GM19238 (cell line): ENCODE results near the gene DTL.

Experiments
- DNase-seq: peaks from one replicate; pipeline ENCODE4 v3.0.0; 2011; ENCODE audit warnings: low spot score; ENCODE audit not compliant: insufficient read length

DTL gene

DNA sequence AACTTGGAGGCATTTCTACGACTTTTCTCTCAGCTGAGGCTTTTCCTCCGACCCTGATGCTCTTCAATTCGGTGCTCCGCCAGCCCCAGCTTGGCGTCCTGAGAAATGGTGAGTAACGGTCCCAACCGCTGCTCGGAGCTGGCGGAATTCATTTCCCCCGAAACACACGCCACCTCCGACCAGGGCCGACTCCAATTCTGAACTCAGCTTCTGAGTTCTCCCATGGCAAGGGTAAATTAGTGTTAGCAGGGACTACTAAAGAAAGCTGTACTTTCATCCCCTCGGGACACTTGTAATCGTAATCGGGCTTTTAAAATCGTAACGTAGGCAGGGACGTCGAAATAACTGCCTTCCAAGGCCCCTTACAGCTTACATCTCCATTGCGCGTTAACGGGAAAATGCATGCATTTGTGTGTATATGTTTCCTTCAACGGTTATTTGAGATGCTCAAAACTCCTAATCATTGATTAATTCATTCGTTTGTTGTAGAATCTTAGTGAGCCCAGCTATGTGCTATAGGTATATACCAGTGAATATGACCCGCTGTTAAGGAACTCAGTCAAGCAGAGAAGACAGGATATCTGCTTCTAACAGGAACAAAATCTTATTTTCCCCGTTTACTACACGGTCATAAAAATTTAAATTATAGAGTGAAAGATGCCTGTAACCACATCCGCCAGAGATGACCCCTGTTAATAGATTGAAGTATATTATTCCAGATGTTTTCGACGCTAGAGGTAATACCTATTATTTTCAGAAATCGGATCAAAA lies 472 bp downstream of the DTL start:
- DNase-seq = no peak

DNA sequence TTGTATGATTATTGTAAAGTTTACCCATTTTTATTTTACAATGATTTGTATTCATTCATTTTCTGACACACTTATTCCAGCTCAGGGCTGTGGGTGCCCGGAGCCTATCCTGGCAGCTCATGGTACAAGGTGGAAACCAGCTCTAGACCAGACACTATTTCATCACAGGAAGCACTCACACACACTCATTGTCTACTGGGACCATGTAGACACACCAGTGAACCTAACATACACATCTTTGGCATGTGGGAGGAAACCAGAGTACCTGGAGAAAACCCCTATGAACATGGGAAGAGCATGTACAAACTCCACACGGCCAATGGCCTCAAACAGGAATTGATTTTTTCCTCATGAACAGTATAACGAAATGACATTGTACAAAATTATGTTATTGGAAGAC lies 2.4 kb downstream of the DTL start:
- no peak for DNase-seq

DNA sequence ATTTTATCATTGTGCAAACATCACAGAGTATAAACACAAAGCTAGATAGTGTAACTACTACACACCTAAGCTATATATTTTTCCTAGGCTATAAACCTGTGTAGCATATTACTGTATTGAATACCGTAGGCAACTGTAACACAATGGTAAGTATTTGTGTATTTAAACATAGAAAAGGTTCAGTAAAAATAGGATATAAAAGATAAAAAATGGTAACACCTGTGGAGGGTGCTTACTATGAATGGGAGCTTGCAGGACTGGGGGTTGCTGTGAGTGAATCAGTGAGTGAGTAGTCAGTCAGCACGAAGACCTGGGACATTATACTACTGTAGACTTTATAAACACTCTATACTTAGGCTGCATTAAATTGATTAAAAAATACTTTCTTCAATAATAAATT lies 4.1 kb downstream of the DTL start:
- no peak for DNase-seq

DNA sequence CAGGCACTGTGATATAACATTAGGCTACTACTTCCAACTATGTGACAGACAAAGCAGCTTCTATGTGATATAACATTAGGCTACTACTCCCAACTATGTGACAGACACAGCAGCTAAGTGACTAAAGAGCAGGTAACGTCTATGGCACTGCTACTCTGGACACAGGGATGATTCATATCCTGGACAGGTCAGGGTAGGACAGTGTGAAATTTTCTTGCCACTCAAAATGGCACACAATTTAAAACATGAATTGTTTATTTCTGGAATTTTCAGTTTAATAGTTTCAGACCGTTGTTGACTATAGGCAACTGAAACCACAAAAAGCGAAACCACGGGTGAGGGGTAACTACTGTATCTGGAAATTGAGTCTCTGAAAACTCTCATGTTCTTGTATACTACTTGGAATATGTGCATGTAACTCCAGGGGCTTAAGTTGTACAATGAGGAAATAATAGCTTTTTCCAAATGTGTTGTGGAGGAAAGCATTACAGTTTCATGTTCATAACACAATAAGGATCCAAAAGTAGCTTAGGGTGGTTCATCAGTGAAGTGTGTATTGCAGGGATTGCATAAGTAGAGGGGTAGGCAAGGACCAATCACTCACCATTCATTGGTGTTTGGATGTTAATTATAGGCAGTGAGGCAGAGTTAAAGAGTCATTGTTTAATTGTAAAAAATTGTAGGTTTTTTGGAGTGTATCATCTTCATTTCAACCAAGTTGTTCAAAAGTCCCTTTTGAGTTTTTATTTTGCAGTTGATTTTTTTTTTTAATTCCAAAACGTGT lies 5.3 kb downstream of the DTL start:
- no peak for DNase-seq

DNA sequence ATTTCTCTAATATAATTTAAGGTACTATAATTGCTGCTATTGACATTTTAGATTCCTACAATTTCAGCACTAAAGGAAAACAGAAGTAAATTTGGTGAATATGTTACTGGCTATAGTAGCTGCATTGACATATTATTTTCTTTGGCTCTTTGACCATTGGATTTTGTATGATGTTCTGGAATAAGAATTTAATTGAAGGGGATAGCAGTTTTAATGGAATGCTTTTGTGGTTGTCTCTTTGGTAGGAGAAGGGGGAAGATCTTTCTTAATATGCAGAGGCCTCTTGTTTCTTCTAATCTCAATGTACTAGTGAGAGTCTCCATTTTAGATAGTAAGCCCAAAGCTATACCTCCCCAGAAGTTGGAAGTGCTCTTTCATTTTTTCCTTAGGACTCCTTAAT lies 6.9 kb downstream of the DTL start:
- no peak for DNase-seq

DNA sequence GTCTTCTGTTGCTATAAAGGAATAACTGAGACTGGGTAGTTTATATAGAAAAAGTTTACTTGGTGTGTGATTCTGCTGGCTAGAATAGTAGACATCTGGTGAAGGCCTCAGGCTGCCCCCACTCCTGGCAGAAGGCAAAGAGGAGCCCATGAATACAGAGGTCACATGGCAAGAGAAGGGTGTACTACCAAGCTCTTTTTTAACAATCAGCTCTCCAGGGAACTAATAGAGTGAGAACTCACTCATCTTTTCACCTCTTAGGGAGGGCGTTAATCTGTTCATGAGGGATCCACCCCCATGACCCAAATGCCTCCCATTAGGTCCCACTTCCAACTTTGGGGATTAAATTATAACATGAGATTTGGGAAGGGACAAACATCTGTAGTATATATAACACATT lies 9.3 kb downstream of the DTL start:
- no peak for DNase-seq

DNA sequence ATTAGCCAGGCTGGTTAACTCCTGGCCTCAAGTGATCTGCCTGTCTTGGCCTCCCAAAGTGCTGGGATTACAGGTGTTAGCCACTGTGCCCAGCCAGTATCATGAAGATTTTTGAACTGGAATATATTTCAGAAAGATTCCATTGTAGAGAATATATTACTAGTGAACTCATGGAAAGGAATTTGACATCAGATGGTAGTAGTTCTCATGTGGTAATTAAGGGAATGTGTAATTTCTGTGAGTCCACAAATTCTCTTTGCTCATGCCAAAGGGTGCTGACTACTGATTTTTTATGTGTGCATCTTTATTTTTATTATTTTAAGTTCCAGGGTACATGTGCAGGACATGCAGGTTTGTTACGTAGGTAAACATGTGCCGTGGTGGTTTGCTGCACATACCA lies 10.4 kb downstream of the DTL start:
- no peak for DNase-seq

DNA sequence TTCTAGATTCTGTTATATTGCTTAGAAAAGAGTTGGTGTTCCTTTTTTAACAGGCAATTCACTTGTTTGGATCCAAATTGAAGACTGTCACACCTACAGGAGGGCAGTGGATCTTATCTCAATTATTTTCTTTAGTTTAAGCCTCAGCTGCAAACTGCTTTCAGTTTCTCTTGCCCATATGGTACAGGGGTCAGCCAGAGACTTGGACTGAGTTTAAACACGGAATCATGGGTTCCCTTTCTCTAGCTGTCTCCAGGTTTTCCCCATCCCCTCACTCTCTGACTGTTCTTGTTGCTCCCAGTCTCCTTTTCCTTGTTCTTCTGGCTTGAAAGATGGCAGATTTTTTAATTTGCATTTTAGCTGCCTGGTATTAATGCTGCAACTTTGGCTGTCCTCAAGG lies 18.4 kb downstream of the DTL start:
- DNase-seq = no peak

DNA sequence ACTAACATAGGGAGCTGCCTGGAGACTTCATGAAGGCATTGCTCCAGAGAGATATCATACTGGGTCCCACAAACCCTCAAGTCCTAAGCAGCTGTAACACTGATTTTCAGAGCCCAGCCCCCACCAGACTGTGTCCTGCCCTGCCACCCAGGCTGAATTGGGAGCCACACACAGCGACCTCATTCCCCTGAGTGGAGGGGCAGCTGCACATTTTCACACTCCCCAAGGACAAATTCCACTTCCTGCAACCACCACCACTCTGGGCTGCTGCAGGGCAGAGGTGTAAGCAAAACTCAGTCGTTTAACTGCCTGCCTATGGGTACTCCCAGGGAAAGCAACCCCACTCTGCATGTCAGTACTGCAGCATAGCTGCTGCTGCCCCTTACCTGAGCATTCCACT lies 19.8 kb downstream of the DTL start:
- no peak for DNase-seq

DNA sequence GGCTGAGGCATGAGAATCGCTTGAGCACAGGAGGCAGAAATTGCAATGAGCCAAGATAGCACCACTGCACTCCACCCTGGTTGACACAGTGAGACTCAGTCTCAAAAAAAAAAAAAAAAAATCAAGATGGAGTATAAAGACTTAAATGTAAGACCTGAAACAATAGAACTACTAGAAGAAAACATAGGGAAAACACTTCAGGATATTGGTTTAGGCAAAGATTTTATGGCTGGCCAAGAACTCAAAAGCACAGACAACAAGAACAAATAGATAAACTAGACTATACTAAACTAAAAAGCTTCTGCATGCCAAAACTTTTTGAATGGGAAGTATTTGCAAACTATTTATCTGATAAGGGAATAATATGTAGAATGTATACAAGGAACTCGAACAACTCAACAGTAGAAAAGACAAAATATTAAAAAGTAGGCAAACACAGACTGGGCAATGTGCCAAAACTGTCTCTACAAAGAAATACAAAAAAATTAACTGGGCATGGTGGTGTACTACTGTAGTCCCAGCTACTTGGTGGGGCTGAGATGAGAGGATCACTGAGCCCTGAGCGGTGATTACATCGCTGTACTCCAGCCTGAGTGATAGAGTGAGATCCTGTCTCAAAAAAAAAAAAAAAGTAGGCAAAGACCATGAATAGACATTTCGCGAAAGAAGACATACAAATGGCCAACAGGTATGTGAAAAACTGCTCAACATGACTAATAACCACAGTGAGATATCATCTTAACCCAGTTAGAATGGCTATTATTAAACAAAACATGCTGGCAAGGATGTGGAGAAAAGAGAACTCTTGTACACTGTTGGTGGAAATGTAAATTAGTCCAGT lies 25.3 kb downstream of the DTL start:
- DNase-seq = no peak

DNA sequence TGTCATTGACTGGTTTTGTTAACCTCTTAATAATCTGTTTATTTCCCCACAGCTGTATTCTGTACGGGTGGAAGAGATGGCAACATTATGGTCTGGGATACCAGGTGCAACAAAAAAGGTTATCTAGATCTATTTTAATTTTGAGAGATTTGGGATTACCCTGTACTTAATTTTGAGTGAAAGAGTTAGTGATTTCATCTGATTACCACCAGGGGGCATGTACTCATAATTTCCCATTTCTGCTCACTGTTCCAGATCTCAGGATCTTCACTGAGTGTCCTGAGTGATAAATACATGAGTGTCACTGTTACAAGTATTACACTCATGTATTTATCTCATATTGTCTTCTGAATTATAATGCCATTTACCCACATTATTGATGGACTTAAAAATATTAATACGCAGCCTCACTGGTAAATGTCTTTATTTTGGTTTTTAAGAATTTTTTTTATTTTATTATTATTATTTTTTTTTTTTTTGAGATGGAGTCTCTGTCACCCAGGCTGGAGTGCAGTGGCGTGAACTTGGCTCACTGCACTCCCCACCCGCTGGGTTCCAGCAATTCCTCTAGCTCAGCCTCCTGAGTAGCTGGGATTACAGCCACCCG lies 27.4 kb downstream of the DTL start:
- no peak for DNase-seq

DNA sequence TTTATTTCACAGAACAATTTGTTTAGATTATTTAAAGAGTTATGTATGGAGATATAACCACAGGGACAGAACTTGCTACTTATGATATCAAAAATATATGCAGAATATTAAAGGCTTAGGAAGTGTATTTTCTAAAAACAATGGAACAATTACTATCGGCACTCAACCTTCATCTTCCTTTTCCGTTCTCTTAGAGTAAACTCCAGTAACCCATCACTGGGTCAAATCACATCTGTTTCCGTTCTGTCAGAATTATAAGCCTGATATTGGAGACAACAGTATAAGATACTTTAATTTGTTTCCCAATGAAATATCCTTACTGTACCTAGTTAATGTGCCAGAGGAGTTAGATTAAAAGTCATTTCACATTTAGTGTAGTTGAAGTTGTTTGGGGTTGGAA lies 32.2 kb downstream of the DTL start:
- no peak for DNase-seq

DNA sequence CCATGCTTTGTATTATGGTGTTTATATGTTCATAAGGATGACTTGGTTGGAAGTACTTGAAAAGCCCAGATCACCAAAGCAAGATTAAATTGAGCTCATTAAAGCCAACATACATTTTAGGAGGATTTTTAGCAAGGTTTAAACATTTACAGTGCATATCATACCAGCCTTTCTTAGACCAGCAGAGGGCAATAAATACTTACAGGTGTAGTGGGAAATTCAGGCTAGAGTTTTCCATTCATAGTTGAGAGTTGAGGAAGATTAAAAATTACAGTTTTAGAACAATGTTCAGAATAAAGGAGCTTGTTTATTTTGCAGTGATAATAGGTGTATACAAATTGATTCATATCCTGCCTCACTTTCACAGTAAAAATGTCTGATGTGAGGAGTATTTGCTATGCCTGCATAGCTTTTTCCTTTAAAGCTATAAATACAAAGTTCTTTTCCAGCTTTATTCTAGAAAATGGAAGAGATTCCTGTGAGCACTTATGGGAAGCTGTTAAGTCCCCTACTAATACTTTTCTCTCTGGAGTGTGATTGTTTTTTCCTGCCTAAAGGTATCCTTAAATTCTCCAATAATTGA lies 35.3 kb downstream of the DTL start:
- no peak for DNase-seq

DNA sequence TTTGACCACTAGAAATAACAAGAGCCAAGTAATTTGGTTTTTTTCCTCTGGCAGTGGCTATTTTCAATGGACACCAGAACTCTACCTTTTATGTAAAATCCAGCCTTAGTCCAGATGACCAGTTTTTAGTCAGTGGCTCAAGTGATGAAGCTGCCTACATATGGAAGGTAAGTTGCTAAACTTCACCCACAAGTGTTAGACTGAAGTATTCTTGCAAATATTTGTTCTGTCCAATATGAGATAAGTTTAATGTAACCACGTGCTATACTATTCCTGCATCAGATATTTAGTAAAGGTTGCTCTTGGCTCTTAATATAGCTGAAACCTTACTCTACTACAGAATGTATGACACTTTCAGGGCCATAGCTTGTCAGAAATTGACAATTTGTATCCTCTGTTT lies 36.5 kb downstream of the DTL start:
- no peak for DNase-seq

DNA sequence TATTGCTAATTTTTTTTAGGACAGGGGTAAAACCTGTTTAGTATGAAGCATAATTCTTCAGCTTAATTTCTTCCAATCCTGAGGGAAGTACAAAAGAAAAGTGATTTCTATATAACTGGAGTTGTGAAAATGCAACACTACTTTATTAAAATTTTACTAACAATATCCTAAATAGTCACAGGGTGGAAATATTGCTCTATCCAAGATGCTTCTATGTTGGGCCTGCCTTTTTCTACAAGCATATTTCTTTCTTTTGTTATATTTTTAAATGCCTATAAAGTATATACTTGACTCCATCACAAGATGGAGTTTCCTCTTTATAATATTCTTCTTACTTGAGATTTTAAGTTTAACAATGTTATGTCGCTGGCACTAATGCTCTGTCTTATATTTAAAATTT lies 37.9 kb downstream of the DTL start:
- DNase-seq = no peak

DNA sequence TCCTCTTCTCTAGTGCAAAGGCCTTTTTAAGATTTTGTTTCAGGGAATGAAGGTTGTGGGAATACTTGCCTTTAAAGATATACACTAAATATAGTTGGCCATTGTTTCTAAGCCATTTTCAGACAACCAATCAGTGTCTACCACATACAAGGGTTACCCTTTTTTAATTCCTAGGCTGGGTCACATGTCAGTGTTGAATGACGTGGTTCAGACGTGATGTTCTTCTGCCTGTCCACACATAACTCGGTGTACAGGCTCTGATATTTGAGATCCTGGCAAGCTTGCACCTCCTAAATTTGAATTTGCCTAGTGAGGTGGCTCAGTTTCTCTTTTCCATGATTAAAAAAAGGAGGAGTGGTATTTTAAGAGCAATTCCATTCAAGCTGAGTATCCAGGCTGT lies 38.8 kb downstream of the DTL start:
- DNase-seq = no peak

DNA sequence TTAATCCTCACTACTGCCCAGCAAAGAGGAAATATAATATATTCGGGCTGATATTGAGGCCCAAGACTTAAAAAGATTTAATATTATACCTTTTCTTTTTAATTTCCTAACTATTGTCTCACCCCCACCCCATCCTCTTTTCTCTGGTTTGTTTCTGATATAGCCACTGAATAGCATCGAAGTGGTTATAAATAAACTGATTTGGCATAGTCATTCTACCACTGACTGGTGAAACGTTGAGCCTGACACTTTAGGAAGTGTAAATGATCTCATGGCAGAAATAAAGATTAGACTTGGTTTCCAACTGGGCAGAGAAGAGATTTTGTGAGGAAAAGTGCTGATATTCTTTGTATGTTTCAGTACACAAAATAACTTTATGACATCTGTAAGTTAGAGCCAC lies 39.3 kb downstream of the DTL start:
- no peak for DNase-seq

DNA sequence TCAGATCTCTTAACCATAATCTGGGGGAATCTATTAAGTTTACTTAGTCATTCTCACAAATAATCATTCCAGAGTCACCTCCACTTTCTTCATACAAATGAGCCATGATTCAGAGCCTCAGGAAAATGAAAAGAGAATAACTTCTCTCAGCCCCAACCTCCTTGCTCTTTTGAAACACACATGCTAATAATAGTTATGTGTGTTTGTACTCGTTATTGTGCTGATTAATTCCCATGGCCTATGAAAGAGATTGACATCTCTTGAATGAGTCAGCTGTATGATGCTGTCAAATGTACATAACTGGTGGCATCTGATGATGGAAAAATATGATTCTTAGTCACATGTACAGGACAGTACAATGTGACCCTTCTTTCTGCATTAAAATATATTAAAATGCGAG lies 41.5 kb downstream of the DTL start:
- DNase-seq = no peak

DNA sequence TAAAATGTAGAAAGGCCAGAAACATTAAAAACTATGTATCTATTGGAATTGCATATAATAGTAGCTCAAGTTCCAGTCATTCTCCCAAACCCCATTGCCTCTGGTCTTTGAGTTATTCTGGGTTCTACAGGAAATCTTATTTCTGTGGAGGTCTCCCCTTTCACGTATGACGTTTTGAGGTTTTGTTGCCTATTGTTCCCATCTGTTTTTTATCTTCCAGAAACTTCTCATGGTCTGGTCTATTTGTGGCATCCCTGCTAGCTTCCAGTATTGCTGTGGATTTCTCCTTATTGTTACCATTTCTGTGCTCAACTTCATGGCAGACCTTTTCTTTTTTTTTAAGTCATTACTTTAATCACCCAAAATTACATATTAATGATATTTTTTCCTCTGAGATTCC lies 43.3 kb downstream of the DTL start:
- no peak for DNase-seq

DNA sequence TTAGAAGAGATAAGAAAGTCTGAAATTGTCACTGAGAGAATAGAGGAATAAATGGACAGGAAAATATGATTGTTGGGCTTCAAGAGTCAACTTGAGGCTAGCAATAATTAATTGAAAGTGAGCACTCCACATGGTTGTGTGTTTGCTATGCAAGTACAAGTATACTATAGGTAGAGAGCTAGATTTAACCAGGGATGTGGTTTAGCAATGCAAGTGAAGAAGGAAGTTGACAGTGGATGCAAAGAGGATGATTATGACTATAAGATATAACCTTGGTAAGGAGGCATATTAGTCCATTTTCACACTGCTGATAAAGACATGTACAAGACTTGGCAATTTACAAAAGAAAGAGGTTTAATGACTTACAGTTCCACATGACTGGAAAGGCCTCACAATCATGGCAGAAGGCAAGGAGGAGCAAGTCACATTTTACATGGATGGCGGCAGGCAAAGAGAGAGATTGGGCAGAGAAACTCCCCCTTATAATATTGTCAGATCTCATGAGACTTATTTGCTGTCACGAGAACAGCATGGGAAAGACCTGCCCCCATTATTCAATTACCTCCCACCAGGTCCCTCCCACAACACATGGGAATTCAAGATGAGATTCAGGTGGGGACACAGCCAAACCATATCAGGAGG lies 47.3 kb downstream of the DTL start:
- no peak for DNase-seq

DNA sequence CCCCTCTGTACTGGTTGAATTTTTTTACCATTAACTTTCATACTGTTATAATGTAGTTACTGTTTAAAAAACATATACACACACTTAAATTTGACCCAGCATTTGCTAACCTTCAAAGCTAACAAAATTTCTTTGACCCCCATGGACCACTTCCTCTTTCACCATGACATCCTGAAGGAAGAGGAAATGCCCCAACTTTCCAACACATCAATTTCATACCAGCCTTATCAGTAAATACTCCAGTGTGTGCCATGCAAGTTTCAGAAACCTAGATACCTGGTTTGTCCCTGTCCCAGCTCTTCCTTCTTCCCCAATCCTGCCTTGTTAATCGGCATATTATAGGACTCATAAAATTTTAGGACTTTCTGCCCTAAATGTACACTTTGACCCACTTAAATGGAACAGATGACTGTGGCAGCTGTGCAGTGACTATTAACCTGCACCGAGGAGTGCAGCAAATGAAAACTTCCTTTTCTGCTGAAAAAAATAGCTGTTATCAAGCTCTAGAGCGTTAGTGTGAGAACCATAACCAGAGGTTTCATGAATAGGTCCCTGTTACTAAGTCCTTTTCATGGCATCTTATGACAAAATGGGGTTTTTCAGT lies 54.1 kb downstream of the DTL start:
- no peak for DNase-seq
